Neuronal stem cell (in vitro differentiated cells): ENCODE results near the gene USP36.

ENCODE experiments used
- DNase-seq: peaks from one replicate; pipeline ENCODE4 v3.0.0-alpha.2; 2013; ENCODE audit warnings: low spot score
- H2AFZ ChIP-seq: one replicate; pipeline ENCODE4 v1.6.1; 2013; ENCODE audit warnings: mild to moderate bottlenecking, low read length, inconsistent platforms
- H2AK5ac ChIP-seq: 2 replicates; pipeline ENCODE4 v1.6.1; 2013; ENCODE audit warnings: low read depth, mild to moderate bottlenecking, inconsistent platforms, low read length, moderate library complexity, mixed read lengths
- H2BK120ac ChIP-seq: 2 replicates; pipeline ENCODE4 v1.6.1; 2013; ENCODE audit warnings: low read depth, mild to moderate bottlenecking, inconsistent platforms, low read length, moderate library complexity, mixed read lengths
- H2BK12ac ChIP-seq: one replicate; pipeline ENCODE4 v1.6.1; 2013; ENCODE audit warnings: low read length, inconsistent platforms
- H2BK15ac ChIP-seq: 2 replicates; pipeline ENCODE4 v1.6.1; 2013; ENCODE audit warnings: mild to moderate bottlenecking, low read length, inconsistent platforms, mixed read lengths
- H2BK5ac ChIP-seq: one replicate; pipeline ENCODE4 v1.6.1; 2013; ENCODE audit warnings: inconsistent platforms, mild to moderate bottlenecking, low read length, moderate library complexity
- H3K14ac ChIP-seq: one replicate; pipeline ENCODE4 v1.6.1; 2013; ENCODE audit warnings: low read length, inconsistent platforms
- H3K18ac ChIP-seq: 2 replicates; pipeline ENCODE4 v1.6.1; 2013; ENCODE audit warnings: low read length, inconsistent platforms
- H3K23ac ChIP-seq: 2 replicates; pipeline ENCODE4 v1.6.1; 2013; ENCODE audit warnings: low read depth, mild to moderate bottlenecking, mixed read lengths, low read length, inconsistent platforms; ENCODE audit not compliant: poor library complexity
- H3K27ac ChIP-seq: replicated peaks from 3 replicates; pipeline ENCODE4 v1.5.1; 2013; ENCODE audit warnings: low read length, inconsistent platforms
- H3K27me3 ChIP-seq, 3 experiments: 2 replicates each; pipeline ENCODE4 v1.6.1; 2013; ENCODE audit warnings: low read length in 3 of 3, mild to moderate bottlenecking in 2 of 3, inconsistent platforms in 1 of 3, low read depth in 1 of 3, mixed read lengths in 1 of 3, moderate library complexity in 1 of 3; ENCODE audit not compliant: control insufficient read depth in 3 of 3, insufficient read depth in 3 of 3
- H3K36me3 ChIP-seq, 2 donors: replicated peaks in 1 of 2; 2 replicates each; pipeline ENCODE4 v1.6.1; 2013; ENCODE audit warnings: low read length in 2 of 2; ENCODE audit not compliant: control insufficient read depth in 2 of 2, insufficient read depth in 2 of 2
- H3K4ac ChIP-seq: 2 replicates; pipeline ENCODE4 v1.6.1; 2013; ENCODE audit warnings: inconsistent platforms, mild to moderate bottlenecking, low read length, moderate library complexity
- H3K4me1 ChIP-seq, 2 donors: 1 replicate in 1 of 2; 2 replicates in 1 of 2; pipeline ENCODE4 v1.6.1; 2013; ENCODE audit warnings: low read length in 2 of 2, low read depth in 1 of 2; ENCODE audit not compliant: control insufficient read depth in 2 of 2, insufficient read depth in 1 of 2
- H3K4me2 ChIP-seq: one replicate; pipeline ENCODE4 v1.6.1; 2013; ENCODE audit warnings: mild to moderate bottlenecking, low read length, inconsistent platforms; ENCODE audit not compliant: insufficient read depth, poor library complexity, severe bottlenecking
- H3K4me3 ChIP-seq, 2 donors: 2 replicates each; pipeline ENCODE4 v1.5.1; 2013; ENCODE audit warnings: low read length in 2 of 2, mild to moderate bottlenecking in 2 of 2, inconsistent platforms in 1 of 2, moderate library complexity in 1 of 2
- H3K79me1 ChIP-seq: one replicate; pipeline ENCODE4 v1.6.1; 2013; ENCODE audit warnings: low read depth, mild to moderate bottlenecking, inconsistent platforms, low read length, moderate library complexity
- H3K9ac ChIP-seq: one replicate; pipeline ENCODE4 v1.6.1; 2013; ENCODE audit warnings: mild to moderate bottlenecking, low read depth, low read length, inconsistent platforms; ENCODE audit not compliant: poor library complexity
- H3K9me3 ChIP-seq, 2 donors: replicated peaks in 1 of 2; 2 replicates each; pipeline versions ENCODE3 to v1.6.1; 2013; ENCODE audit warnings: low read length in 2 of 2, mild to moderate bottlenecking in 2 of 2, inconsistent platforms in 1 of 2, low read depth in 1 of 2, mixed read lengths in 1 of 2, moderate library complexity in 1 of 2; ENCODE audit not compliant: control insufficient read depth in 2 of 2, insufficient read depth in 1 of 2
- H4K8ac ChIP-seq: one replicate; pipeline ENCODE4 v1.6.1; 2013; ENCODE audit warnings: low read depth, mild to moderate bottlenecking, inconsistent platforms, low read length, moderate library complexity
- H4K91ac ChIP-seq: one replicate; pipeline ENCODE4 v1.6.1; 2013; ENCODE audit warnings: low read length, low read depth, mild to moderate bottlenecking, inconsistent platforms; ENCODE audit not compliant: poor library complexity
- WGBS, 2 donors: extraction: QIAGEN DNeasy Blood & Tissue Kit; methylation state at CpG; one replicate each; pipeline ENCODE4 v1.1.7; 2013; ENCODE audit warnings: missing lambda C conversion rate in 2 of 2, mixed read lengths in 1 of 2; ENCODE audit not compliant: insufficient read length in 2 of 2, insufficient replicate concordance in 1 of 2; ENCODE audit errors: extremely low coverage in 2 of 2; 5-methylcytosine and 5-hydroxymethylcytosine counted together

USP36 gene

DNA sequence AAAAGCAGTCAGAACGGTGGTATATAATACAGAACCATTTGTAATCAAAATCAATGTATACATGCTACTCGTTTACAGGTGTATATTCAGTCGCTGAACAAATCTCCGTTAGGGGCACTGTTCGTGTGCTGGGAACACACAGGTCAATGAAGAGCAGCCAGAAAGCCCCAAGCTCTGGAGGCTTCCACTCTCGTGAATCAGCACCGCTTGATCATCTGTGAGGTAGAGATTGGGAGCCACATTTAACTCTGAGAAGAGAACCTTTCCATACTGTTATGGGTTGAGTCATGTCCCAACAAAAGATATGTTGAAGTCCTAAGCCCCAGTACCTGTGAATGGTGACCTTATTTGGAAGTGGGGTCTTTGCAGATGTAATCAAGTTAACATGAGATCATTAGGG is 53.2 kb downstream of the USP36 start:
- Histone ChIP-seq H3K79me1 (no peaks in the 10 kb centered on the region), H3K27me3 (no peaks in the 10 kb centered on the region), H3K14ac (no peak overlapping the region), H3K9me3 (peaks cover 0 to 3% of the 10 kb centered on the region in 2 donors), H3K4ac (no peak overlapping the region), H3K4me1 (peaks cover 3 to 7% of the 10 kb centered on the region in 2 donors), H2BK15ac (no peak overlapping the region), H3K4me3 (no peak overlapping the region), H2AK5ac (no peak overlapping the region), H3K27ac (no peak overlapping the region), H4K91ac (no peak overlapping the region), H2BK5ac (no peak overlapping the region), H3K23ac (no peak overlapping the region), H2AFZ (no peak overlapping the region), H3K36me3 (no peaks in the 10 kb centered on the region), H3K4me2 (no peak overlapping the region), H3K9ac (no peak overlapping the region), H2BK120ac (no peak overlapping the region), H2BK12ac (no peak overlapping the region), H3K18ac (no peak overlapping the region), H4K8ac (no peak overlapping the region)
- DNase-seq = no peak
- WGBS, 2 donors = no CpG with 5 or more reads among the region's 7 CpGs

DNA sequence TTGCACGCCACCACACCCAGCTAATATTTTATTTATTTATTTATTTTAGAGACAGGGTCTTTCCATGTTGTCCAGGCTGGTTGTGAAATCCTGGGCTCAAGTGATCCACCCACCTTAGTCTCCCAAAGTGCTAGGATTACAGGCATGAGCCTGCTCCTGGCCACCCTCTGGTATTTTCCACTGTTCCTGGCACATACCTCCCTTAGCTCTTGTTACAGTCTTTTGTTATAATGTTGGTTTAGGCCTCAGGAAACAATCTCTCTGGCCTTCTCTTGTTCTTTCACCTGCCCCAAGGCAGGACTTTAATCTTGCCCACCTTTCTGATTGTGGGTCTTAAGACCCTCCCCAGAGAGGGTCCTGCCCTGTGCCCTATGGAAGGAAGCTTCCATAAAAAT is 55.0 kb downstream of the USP36 start:
- no peak overlapping the region for H4K91ac ChIP-seq
- H3K9ac ChIP-seq = no peak overlapping the region
- no peak overlapping the region for H3K4me2 ChIP-seq
- no peak overlapping the region for H3K18ac ChIP-seq
- no peak overlapping the region for H3K14ac ChIP-seq
- WGBS, 2 donors = no CpG with 5 or more reads among the region's 1 CpG
- H2AFZ ChIP-seq = no peak overlapping the region
- no peak overlapping the region for H4K8ac ChIP-seq
- H3K4me3 ChIP-seq = no peak overlapping the region
- no peak overlapping the region for H2BK12ac ChIP-seq
- no peak overlapping the region for H2BK120ac ChIP-seq
- no peaks in the 10 kb centered on the region for H3K27me3 ChIP-seq
- peaks cover 0 to 3% of the 10 kb centered on the region in 2 donors for H3K9me3 ChIP-seq
- H3K23ac ChIP-seq = no peak overlapping the region
- H3K4me1 ChIP-seq = peaks cover 2 to 3% of the 10 kb centered on the region in 2 donors
- no peaks in the 10 kb centered on the region for H3K79me1 ChIP-seq
- H3K4ac ChIP-seq = no peak overlapping the region
- no peak overlapping the region for H3K27ac ChIP-seq
- H2AK5ac ChIP-seq = no peak overlapping the region
- no peak overlapping the region for H2BK5ac ChIP-seq
- no peak overlapping the region for H2BK15ac ChIP-seq
- DNase-seq = no peak
- no peaks in the 10 kb centered on the region for H3K36me3 ChIP-seq

DNA sequence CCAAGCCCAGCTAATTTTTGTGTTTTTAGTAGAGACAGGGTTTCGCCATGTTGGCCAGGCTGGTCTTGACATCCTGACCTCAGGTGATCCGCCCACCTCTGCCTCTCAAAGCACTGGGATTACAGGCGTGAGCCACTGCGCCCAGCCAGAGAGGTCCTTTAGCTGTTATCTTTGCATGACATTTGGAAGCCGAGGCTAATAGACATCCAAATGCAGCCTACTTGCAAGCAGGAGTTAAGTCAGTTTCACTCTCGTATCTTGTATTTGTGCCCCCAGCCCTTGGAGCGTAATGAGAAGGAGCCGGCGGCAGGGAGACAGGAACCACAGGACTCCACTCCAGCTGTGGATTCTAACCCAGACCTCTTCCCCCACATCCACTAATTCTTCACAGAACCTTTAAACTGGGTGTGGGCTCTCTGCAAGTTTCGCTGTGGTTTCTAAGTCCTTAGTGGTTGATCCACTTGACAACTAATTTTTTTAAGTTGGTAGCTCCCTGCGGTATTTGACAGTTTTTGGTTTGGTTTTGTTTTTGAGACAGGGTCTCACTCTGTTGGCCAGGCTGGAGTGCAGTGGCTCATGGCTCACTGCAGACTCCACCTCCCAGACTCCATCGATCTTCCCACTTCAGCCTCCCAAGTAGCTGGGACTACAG is 55.5 kb downstream of the USP36 start:
- no peak overlapping the region for H4K91ac ChIP-seq
- no peak overlapping the region for H4K8ac ChIP-seq
- WGBS, 2 donors = no CpG with 5 or more reads among the region's 12 CpGs
- no peaks in the 10 kb centered on the region for H3K27me3 ChIP-seq
- no peak overlapping the region for H2BK5ac ChIP-seq
- no peak for DNase-seq
- no peaks in the 10 kb centered on the region for H3K36me3 ChIP-seq
- H3K4ac ChIP-seq = no peak overlapping the region
- no peak overlapping the region for H3K9ac ChIP-seq
- H3K4me2 ChIP-seq = no peak overlapping the region
- no peak overlapping the region for H3K27ac ChIP-seq
- H2AFZ ChIP-seq = no peak overlapping the region
- no peak overlapping the region for H3K18ac ChIP-seq
- no peak overlapping the region for H2BK120ac ChIP-seq
- H2BK12ac ChIP-seq = no peak overlapping the region
- no peak overlapping the region for H3K14ac ChIP-seq
- H2BK15ac ChIP-seq = no peak overlapping the region
- H3K23ac ChIP-seq = no peak overlapping the region
- H3K4me1 ChIP-seq = peaks cover 4 to 6% of the 10 kb centered on the region in 2 donors
- H3K4me3 ChIP-seq = no peak overlapping the region
- H2AK5ac ChIP-seq = no peak overlapping the region
- peaks cover 0 to 3% of the 10 kb centered on the region in 2 donors for H3K9me3 ChIP-seq
- H3K79me1 ChIP-seq = no peaks in the 10 kb centered on the region

DNA sequence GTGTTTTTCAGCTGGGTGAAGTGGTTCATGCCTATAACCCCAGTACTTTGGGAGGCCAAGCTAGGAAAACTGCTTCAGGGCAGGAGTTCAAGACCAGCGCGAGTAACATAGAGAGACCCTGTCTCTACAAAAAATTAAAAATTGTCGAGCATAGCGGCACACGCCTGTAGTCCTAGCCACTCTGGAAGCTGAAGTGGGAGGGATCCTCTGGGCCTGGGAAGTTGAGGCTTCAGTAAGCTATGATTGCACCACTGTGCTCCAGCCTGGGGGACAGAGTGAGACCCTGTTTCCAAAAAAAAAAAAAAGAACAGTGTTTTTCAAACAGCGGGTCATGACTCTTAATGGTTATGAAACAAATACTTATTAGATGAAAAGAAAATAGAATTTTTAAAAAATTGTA is 56.3 kb downstream of the USP36 start:
- Histone ChIP-seq H2AK5ac (no peak overlapping the region), H2AFZ (no peak overlapping the region), H2BK15ac (no peak overlapping the region), H4K91ac (no peak overlapping the region), H3K9me3 (peaks cover 0 to 3% of the 10 kb centered on the region in 2 donors), H3K36me3 (no peaks in the 10 kb centered on the region), H4K8ac (no peak overlapping the region), H3K14ac (no peak overlapping the region), H2BK5ac (no peak overlapping the region), H3K27ac (no peak overlapping the region), H3K27me3 (no peaks in the 10 kb centered on the region), H2BK12ac (no peak overlapping the region), H3K9ac (no peak overlapping the region), H3K18ac (no peak overlapping the region), H3K4me2 (no peak overlapping the region), H3K4ac (no peak overlapping the region), H3K23ac (no peak overlapping the region), H3K79me1 (no peaks in the 10 kb centered on the region), H3K4me1 (peaks cover 3 to 11% of the 10 kb centered on the region in 2 donors), H3K4me3 (no peak overlapping the region), H2BK120ac (no peak overlapping the region)
- no CpG with 5 or more reads among the region's 6 CpGs for WGBS, 2 donors
- no peak for DNase-seq
